ENCODE measurements around the gene CGAS.

GRCh38 chr6:73400656-73401055 lies 51.4 kb downstream of the CGAS start:
- TF ChIP-seq ZNF384 (IDR thresholded peaks at IDR 0.05) (no peak), BHLHE40 (IDR thresholded peaks at IDR 0.05; ENCODE audit: borderline replicate concordance) (no peak), FOXM1 (IDR thresholded peaks at IDR 0.05; ENCODE audit: borderline replicate concordance) (no peak), NFRKB (IDR thresholded peaks at IDR 0.05) (no peak), HDGF (IDR thresholded peaks at IDR 0.05; ENCODE audit: borderline replicate concordance) (no peak), SP1 (IDR thresholded peaks at IDR 0.05) (no peak), FOXK2 (IDR thresholded peaks at IDR 0.05) (no peak), LEF1 (IDR thresholded peaks at IDR 0.05; ENCODE audit: borderline replicate concordance) (no peak), TARDBP (IDR thresholded peaks at IDR 0.05) (no peak), CTBP1 (IDR thresholded peaks at IDR 0.05; ENCODE audit: borderline replicate concordance) (no peak), ARNT (IDR thresholded peaks at IDR 0.05) (no peak), SUZ12 (IDR thresholded peaks at IDR 0.05) (no peak), PKNOX1 (IDR thresholded peaks at IDR 0.05) (no peak), ELF4 (IDR thresholded peaks at IDR 0.05) (no peak)
